Measurements from ENCODE around the gene WSCD2. TPM values are rescaled to one million over a fixed set of nuclear protein-coding genes. Genes with fewer than 3 reads are reported as not detected.

Gene WSCD2
- polyA plus RNA-seq, 3 donors from 2014 or later, result not detected

GRCh38 chr12:108172033-108172432 is 42.9 kb downstream of the WSCD2 start:
- no peak overlapping the region for H3K27ac Mint-ChIP-seq
- peaks cover 0 to 2% (median 0%) of the 10 kb centered on the region in 6 donors for H3K9me3 Mint-ChIP-seq
- H3K4me1 Mint-ChIP-seq, result no peaks in the 10 kb centered on the region
- H3K4me3 Mint-ChIP-seq, result no peak overlapping the region
- no peak for DNase-seq
- peaks cover 2 to 24% (median 2%) of the 10 kb centered on the region in 3 donors for H3K27me3 Mint-ChIP-seq (ENCODE audit: low read depth in 3 of 3)
- H3K36me3 Mint-ChIP-seq, result no peaks in the 10 kb centered on the region

DNA sequence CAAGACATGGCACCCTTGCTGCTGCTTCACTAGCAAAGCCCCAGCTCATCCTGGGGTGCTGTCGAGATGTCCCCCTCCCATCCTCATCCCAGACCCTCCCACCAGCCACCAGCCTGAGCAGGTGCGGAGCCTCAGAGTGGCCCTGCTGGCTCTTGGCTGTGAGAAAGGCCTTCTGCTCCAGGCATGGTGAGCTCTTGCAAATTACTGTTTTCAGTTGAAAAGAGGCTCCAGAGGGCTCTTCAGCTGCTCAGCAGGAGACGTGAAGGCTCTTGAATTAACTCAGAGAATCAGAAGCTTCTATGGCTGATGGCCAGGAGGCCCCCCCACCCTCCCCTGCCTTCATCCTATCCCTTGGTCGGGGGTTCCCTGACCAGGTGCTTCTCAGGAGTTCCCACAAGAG is 44.1 kb downstream of the WSCD2 start:
- no peak for DNase-seq
- H3K27ac Mint-ChIP-seq, result no peak overlapping the region
- H3K27me3 Mint-ChIP-seq (ENCODE audit: low read depth in 3 of 3), result peaks cover 2 to 12% (median 2%) of the 10 kb centered on the region in 3 donors
- peaks cover 0 to 2% (median 0%) of the 10 kb centered on the region in 6 donors for H3K9me3 Mint-ChIP-seq
- H3K36me3 Mint-ChIP-seq, result no peaks in the 10 kb centered on the region
- H3K4me1 Mint-ChIP-seq, result no peaks in the 10 kb centered on the region
- H3K4me3 Mint-ChIP-seq, result no peak overlapping the region

- Mint-ChIP-seq H3K4me3 (no peak overlapping the region), H3K9me3 (no peaks in the 10 kb centered on the region), H3K27me3 (ENCODE audit: low read depth in 3 of 3) (peaks cover under 1 to 11% (median 4%) of the 10 kb centered on the region in 3 donors), H3K27ac (no peak overlapping the region), H3K36me3 (no peaks in the 10 kb centered on the region), H3K4me1 (no peaks in the 10 kb centered on the region)
- no peak for DNase-seq
Observed at GRCh38 chr12:108173892-108174291, 44.8 kb downstream of the WSCD2 start.

DNA sequence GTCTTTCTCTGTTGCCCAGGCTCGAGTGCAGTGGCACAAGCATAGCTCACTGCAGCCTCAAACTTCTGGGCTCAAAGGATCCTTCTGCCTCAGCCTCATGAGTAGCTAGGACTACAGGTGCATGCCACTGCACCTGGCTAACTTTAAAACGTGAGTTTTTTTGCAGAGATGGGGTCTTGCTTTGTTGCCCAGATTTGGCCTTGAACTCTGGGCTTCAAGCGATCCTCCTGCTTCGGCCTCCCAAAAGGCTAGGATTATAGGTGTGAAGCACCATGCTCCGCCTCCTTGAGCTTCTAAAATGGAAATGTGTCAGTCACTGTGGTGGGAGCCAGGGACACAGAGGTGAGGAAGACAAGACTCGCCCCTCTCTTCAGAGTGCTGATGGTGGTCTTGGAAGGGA is 45.6 kb downstream of the WSCD2 start:
- no peak for DNase-seq
- Mint-ChIP-seq H3K27me3 (ENCODE audit: low read depth in 3 of 3) (peaks cover 0 to 11% (median 2%) of the 10 kb centered on the region in 3 donors), H3K4me1 (no peaks in the 10 kb centered on the region), H3K4me3 (no peak overlapping the region), H3K9me3 (no peaks in the 10 kb centered on the region), H3K27ac (no peak overlapping the region), H3K36me3 (no peaks in the 10 kb centered on the region)

DNA sequence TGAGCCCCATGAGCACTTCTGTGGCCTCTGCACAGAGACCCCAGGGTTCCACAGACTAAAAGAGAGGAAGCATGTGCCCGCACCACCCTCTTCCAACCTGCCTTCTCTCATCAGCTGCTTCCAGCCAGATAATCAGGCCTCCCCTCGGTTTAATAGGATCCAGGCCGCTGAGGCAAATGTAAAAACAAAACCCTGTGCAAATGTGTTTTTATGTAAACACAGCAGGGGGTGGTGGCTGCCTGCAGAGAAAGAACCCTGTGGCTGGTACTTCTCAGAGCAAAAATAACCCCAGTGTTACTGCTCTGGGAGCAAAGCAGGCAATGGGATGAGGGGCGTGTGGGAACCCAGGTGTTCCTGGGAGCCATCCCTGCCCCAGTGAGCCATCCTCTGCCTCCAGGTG is 46.2 kb downstream of the WSCD2 start:
- Mint-ChIP-seq H3K27me3 (ENCODE audit: low read depth in 3 of 3) (peaks cover 0 to 8% (median 2%) of the 10 kb centered on the region in 3 donors), H3K4me1 (peaks cover 2 to 3% of the 10 kb centered on the region in 2 donors), H3K4me3 (no peak overlapping the region), H3K9me3 (no peaks in the 10 kb centered on the region), H3K27ac (no peak overlapping the region), H3K36me3 (peaks cover 0 to 2% (median 0%) of the 10 kb centered on the region in 3 donors)
- peak; percentile 5 to 23 (median 5) for DNase-seq

GRCh38 chr12:108176292-108176691 is 47.2 kb downstream of the WSCD2 start:
- peaks cover 0 to 3% (median 0%) of the 10 kb centered on the region in 3 donors for H3K36me3 Mint-ChIP-seq
- peaks cover 0 to 3% (median 2%) of the 10 kb centered on the region in 3 donors for H3K27me3 Mint-ChIP-seq (ENCODE audit: low read depth in 3 of 3)
- no peak overlapping the region for H3K4me3 Mint-ChIP-seq
- H3K9me3 Mint-ChIP-seq, result no peaks in the 10 kb centered on the region
- no peak overlapping the region for H3K27ac Mint-ChIP-seq
- no peak for DNase-seq
- peaks cover 8 to 10% of the 10 kb centered on the region in 2 donors for H3K4me1 Mint-ChIP-seq

- Mint-ChIP-seq H3K27ac (no peak overlapping the region), H3K4me3 (no peak overlapping the region), H3K4me1 (peaks cover 8 to 10% of the 10 kb centered on the region in 2 donors), H3K36me3 (peaks cover 0 to 3% (median 0%) of the 10 kb centered on the region in 3 donors), H3K27me3 (ENCODE audit: low read depth in 3 of 3) (peaks cover 0 to 2% (median 0%) of the 10 kb centered on the region in 3 donors), H3K9me3 (no peaks in the 10 kb centered on the region)
- DNase-seq, result no peak
Observed at GRCh38 chr12:108177131-108177530, 48.0 kb downstream of the WSCD2 start.

DNA sequence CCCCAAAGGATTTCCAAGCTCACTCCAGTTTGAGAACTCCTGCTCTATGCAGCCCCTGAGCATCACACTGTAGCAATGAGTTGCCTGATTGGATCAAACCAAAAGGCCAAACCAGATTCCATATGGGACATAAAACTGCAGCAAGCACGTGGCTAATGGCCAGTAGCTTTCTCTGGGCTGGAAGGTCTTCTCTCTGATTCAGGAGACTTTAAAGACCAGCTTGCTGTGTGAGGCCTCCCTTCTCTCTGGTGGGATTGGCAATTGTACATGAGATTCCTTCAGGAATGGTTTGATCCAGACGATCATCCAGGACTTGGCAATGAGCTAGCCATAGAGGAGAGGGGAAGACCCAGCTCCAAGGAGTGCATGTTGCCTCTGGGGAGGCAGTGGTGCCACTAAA is 50.2 kb downstream of the WSCD2 start:
- peaks cover 8 to 10% of the 10 kb centered on the region in 2 donors for H3K4me1 Mint-ChIP-seq
- peaks cover 0 to 3% (median 0%) of the 10 kb centered on the region in 3 donors for H3K36me3 Mint-ChIP-seq
- peaks cover 0 to 2% (median 0%) of the 10 kb centered on the region in 3 donors for H3K27me3 Mint-ChIP-seq (ENCODE audit: low read depth in 3 of 3)
- DNase-seq, result no peak
- no peak overlapping the region for H3K27ac Mint-ChIP-seq
- no peak overlapping the region for H3K4me3 Mint-ChIP-seq
- H3K9me3 Mint-ChIP-seq, result no peaks in the 10 kb centered on the region

GRCh38 chr12:108180255-108181094 is 51.4 kb downstream of the WSCD2 start:
- Mint-ChIP-seq H3K36me3 (peaks cover 0 to 6% (median 0%) of the 10 kb centered on the region in 3 donors), H3K27me3 (ENCODE audit: low read depth in 3 of 3) (peaks cover 0 to 2% (median 0%) of the 10 kb centered on the region in 3 donors), H3K9me3 (no peaks in the 10 kb centered on the region), H3K4me3 (no peak overlapping the region), H3K4me1 (peaks cover 8 to 10% of the 10 kb centered on the region in 2 donors), H3K27ac (peak overlapping the region in 1 of 6 donors; percentile 76)
- DNase-seq, result no peak

- Mint-ChIP-seq H3K27ac (no peak overlapping the region), H3K4me1 (peaks cover 8 to 10% of the 10 kb centered on the region in 2 donors), H3K4me3 (no peak overlapping the region), H3K27me3 (ENCODE audit: low read depth in 3 of 3) (peaks cover 0 to 2% (median 0%) of the 10 kb centered on the region in 3 donors), H3K36me3 (peaks cover 0 to 9% (median 0%) of the 10 kb centered on the region in 3 donors), H3K9me3 (no peaks in the 10 kb centered on the region)
- no peak for DNase-seq
Observed at GRCh38 chr12:108181095-108181454, 52.0 kb downstream of the WSCD2 start.

- no peak overlapping the region for H3K27ac Mint-ChIP-seq
- no peak for DNase-seq
- H3K4me3 Mint-ChIP-seq, result no peak overlapping the region
- H3K4me1 Mint-ChIP-seq, result peaks cover 8 to 10% of the 10 kb centered on the region in 2 donors
- peaks cover 0 to 2% (median 0%) of the 10 kb centered on the region in 3 donors for H3K27me3 Mint-ChIP-seq (ENCODE audit: low read depth in 3 of 3)
- H3K9me3 Mint-ChIP-seq, result no peaks in the 10 kb centered on the region
- peaks cover 0 to 9% (median 0%) of the 10 kb centered on the region in 3 donors for H3K36me3 Mint-ChIP-seq
Observed at GRCh38 chr12:108182096-108182495, 53.0 kb downstream of the WSCD2 start.

- Mint-ChIP-seq H3K27ac (no peak overlapping the region), H3K4me3 (no peak overlapping the region), H3K4me1 (peaks cover 8 to 10% of the 10 kb centered on the region in 2 donors), H3K36me3 (peaks cover 0 to 9% (median 0%) of the 10 kb centered on the region in 3 donors), H3K9me3 (no peaks in the 10 kb centered on the region), H3K27me3 (ENCODE audit: low read depth in 3 of 3) (no peaks in the 10 kb centered on the region)
- DNase-seq, result no peak
Observed at GRCh38 chr12:108185002-108185401, 55.9 kb downstream of the WSCD2 start.

DNA sequence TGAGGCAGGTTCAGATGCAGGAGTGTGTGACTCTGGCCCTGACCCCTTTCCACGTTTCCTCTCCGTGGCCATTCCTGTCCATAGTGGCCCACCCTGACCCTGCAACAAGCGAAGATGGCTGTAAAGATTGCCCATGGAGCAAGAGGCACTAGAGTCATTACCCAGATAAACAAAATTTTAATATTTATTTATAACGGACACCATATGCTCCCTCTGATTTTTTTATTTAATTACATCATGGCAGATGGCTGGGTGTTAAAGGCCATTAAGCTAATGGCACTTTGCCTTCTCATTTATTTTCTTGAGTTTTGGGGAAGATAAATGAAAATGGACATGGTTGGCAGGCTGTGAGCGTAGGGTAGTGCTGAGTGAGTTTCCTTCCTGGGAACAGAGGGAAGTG is 58.7 kb downstream of the WSCD2 start:
- H3K4me3 Mint-ChIP-seq, result no peak overlapping the region
- peaks cover 0 to 5% (median 0%) of the 10 kb centered on the region in 3 donors for H3K36me3 Mint-ChIP-seq
- H3K4me1 Mint-ChIP-seq, result no peaks in the 10 kb centered on the region
- peaks cover 2 to 4% (median 3%) of the 10 kb centered on the region in 3 donors for H3K27me3 Mint-ChIP-seq (ENCODE audit: low read depth in 3 of 3)
- H3K9me3 Mint-ChIP-seq, result no peaks in the 10 kb centered on the region
- no peak overlapping the region for H3K27ac Mint-ChIP-seq
- DNase-seq, result no peak

DNA sequence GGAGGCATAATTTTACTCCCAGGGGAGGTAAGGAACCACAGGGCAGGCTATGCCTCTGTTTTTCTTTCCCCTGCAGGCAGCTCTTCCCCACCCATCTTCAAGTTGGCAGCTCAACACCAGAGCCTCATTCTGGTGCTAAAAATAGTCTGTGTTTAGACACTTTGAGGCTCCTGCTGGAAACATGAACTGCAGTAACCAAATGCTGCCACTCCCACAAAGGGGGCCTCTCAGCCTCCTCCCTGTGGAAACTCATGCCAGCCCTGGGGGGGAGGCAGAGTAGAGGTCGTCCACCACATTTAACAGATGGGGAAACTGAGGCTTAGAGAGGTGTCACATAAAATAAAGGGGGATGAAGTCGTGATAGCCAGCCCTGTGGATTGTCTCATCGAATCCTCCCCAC is 61.4 kb downstream of the WSCD2 start:
- Mint-ChIP-seq H3K9me3 (no peaks in the 10 kb centered on the region), H3K4me1 (no peaks in the 10 kb centered on the region), H3K27ac (no peak overlapping the region), H3K4me3 (no peak overlapping the region), H3K27me3 (ENCODE audit: low read depth in 3 of 3) (peaks cover 3 to 9% (median 7%) of the 10 kb centered on the region in 3 donors), H3K36me3 (peaks cover 0 to 2% (median 0%) of the 10 kb centered on the region in 3 donors)
- DNase-seq, result no peak

Data from immature natural killer cell (primary cell).